PC-9 (cell line): Measurements from ENCODE around the gene SLC7A5. TPM values are rescaled to one million over a fixed set of nuclear protein-coding genes. Genes with fewer than 3 reads are reported as not detected.

Source experiments
- BruUV-seq: library from RNA; stranded (reverse); fragments of 400-500 nt; replicated peaks from 2 replicates; lab custom pipeline; 2021; lab: Mats Ljungman, UMichigan
- CTCF ChIA-PET: fragments of 300-600 bp; sonication (Branson Sonifier 250); formaldehyde crosslinking; loops from one replicate; lab custom pipeline; 2022; ENCODE audit warnings: antibody characterized with exemption; lab: Charles Lee
- POLR2A ChIA-PET: fragments of 300-600 bp; sonication (Branson Sonifier 250); formaldehyde crosslinking; loops from one replicate; lab custom pipeline; 2022; ENCODE audit warnings: antibody characterized with exemption; ENCODE audit not compliant: unreplicated experiment; lab: Charles Lee
- DNase-seq, 2 experiments: peaks; one replicate each; pipeline versions ENCODE4 v3.0.0 to v3.0.0-alpha.2; 2015 to 2022; ENCODE audit warnings: mixed read lengths in 1 of 2
- H2AFZ ChIP-seq: fragments of 200-600 bp; sonication (generic); 2 replicates; pipeline ENCODE4 v1.8.1; 2017; ENCODE audit warnings: antibody characterized with exemption
- H3F3A ChIP-seq: fragments of 200-600 bp; sonication (generic); 2 replicates; pipeline ENCODE4 v1.8.1; 2017; ENCODE audit warnings: antibody characterized with exemption, mild to moderate bottlenecking, low read depth; ENCODE audit not compliant: insufficient read depth
- H3K27ac ChIP-seq: fragments of 200-600 bp; sonication (generic); 2 replicates; pipeline ENCODE4 v1.6.1; 2016; ENCODE audit warnings: mixed run types
- H3K27me3 ChIP-seq: fragments of 200-600 bp; sonication (generic); 2 replicates; pipeline ENCODE4 v1.6.1; 2016; ENCODE audit warnings: low read depth, mixed run types; ENCODE audit not compliant: insufficient read depth
- H3K36me3 ChIP-seq: fragments of 200-600 bp; sonication (generic); 2 replicates; pipeline ENCODE4 v1.6.1; 2016; ENCODE audit warnings: low read depth, mixed run types
- H3K4me1 ChIP-seq: fragments of 200-600 bp; sonication (generic); replicated peaks from 2 replicates; pipeline ENCODE4 v1.6.1; 2016; ENCODE audit warnings: mixed run types; ENCODE audit not compliant: insufficient read depth
- H3K4me2 ChIP-seq: fragments of 200-600 bp; sonication (generic); 2 replicates; pipeline ENCODE4 v1.6.1; 2017; ENCODE audit warnings: mixed run types
- H3K4me3 ChIP-seq: fragments of 200-600 bp; sonication (generic); 2 replicates; pipeline ENCODE4 v1.6.1; 2016; ENCODE audit warnings: mixed run types
- H3K79me2 ChIP-seq: fragments of 200-600 bp; sonication (generic); 2 replicates; pipeline ENCODE4 v1.6.1; 2017; ENCODE audit warnings: low read depth, mixed run types
- H3K9me2 ChIP-seq: fragments of 200-600 bp; sonication (generic); 2 replicates; pipeline ENCODE4 v1.8.1; 2017; ENCODE audit warnings: mild to moderate bottlenecking; ENCODE audit not compliant: insufficient read depth
- H3K9me3 ChIP-seq: fragments of 200-600 bp; sonication (generic); 2 replicates; pipeline ENCODE4 v1.8.1; 2016; ENCODE audit warnings: low read depth; ENCODE audit not compliant: insufficient read depth
- H4K20me1 ChIP-seq: fragments of 200-600 bp; sonication (generic); 2 replicates; pipeline ENCODE4 v1.8.1; 2017; ENCODE audit not compliant: insufficient read depth
- CTCF ChIP-seq: fragments of 200-600 bp; sonication (generic); conservative IDR thresholded peaks from 2 replicates; pipeline ENCODE4 v1.6.1; 2017; ENCODE audit warnings: mixed run types, antibody characterized with exemption, mild to moderate bottlenecking, moderate library complexity
- EZH2 ChIP-seq: fragments of 200-600 bp; sonication (generic); IDR thresholded peaks from 2 replicates; pipeline ENCODE4 v1.8.0; 2017; ENCODE audit warnings: antibody characterized with exemption, low read depth
- intact Hi-C: fragments of 100-400 bp; cut with micrococcal nuclease; formaldehyde crosslinking; loops from one replicate; pipeline ENCODE4 v1.10.0; 2022; ENCODE audit not compliant: unreplicated experiment
- total RNA-seq: library from RNA; stranded (reverse); gene quantifications from 2 replicates; pipeline ENCODE4 v1.2.3, GENCODE V29; 2021

Gene SLC7A5
- total RNA-seq, 1 experiment from 2014 or later = 496 TPM

- POLR2A ChIA-PET = no interaction called here
- peak overlapping the region; percentile 86; the same call in 1 of the 2 replicates for H3K4me2 ChIP-seq
- H4K20me1 ChIP-seq = peaks cover 71% of the 10 kb centered on the region
- no peaks in the 10 kb centered on the region for H3K27me3 ChIP-seq
- peaks cover 87% of the 10 kb centered on the region for H3K79me2 ChIP-seq
- TF ChIP-seq EZH2 (no peak), CTCF (no peak)
- intact Hi-C loops = loop anchor here (2.0 to 10.0 kb wide), 2 partner anchors 49 to 599 kb away; partner anchors contain the start of gene ZFPM1
- H3K4me3 ChIP-seq = no peak overlapping the region
- peak in 1 of 2 experiments; percentile 81 for DNase-seq
- H3K36me3 ChIP-seq = peaks cover 26% of the 10 kb centered on the region
- no peaks in the 10 kb centered on the region for H3K9me3 ChIP-seq
- CTCF ChIA-PET = interaction anchor here (0.5 to 0.6 kb wide), 2 partner anchors 20 to 94 kb away, joined by 5 to 7 read pairs; no protein-coding TSS in a partner anchor
- H3K9me2 ChIP-seq = no peaks in the 10 kb centered on the region
- BruUV-seq = no TSS peak
- H2AFZ ChIP-seq = no peak overlapping the region
- H3K27ac ChIP-seq = no peak overlapping the region
- H3F3A ChIP-seq = peaks cover 40% of the 10 kb centered on the region; the same call in 1 of the 2 replicates
- H3K4me1 ChIP-seq = peaks cover 58% of the 10 kb centered on the region
Observed at GRCh38 chr16:87855852-87856715, 13.2 kb downstream of the SLC7A5 start.

- intact Hi-C loops = loop anchor here (1.0 to 10.0 kb wide), 3 partner anchors 16 to 600 kb away; partner anchors contain the start of gene ZFPM1
Observed at GRCh38 chr16:87854907-87855683, 14.2 kb downstream of the SLC7A5 start.

More at GRCh38 chr16:87854907-87855683, 14.2 kb downstream of the SLC7A5 start:
- H3K4me2 ChIP-seq = peak overlapping the region; percentile 86
- H3F3A ChIP-seq = peaks cover 43% of the 10 kb centered on the region; the same call in 1 of the 2 replicates
- TF ChIP-seq CTCF (no peak), EZH2 (no peak)
- peaks cover 72% of the 10 kb centered on the region for H4K20me1 ChIP-seq
- peaks cover 50% of the 10 kb centered on the region for H3K4me1 ChIP-seq
- no TSS peak for BruUV-seq
- ChIA-PET POLR2A (interaction anchor here (0.7 kb wide), 1 partner anchor 15 kb away, joined by 3 read pairs; no protein-coding TSS in a partner anchor), CTCF (no interaction called here)
- DNase-seq = no peak
- peak overlapping the region; percentile 99 for H3K27ac ChIP-seq
- H3K4me3 ChIP-seq = peak overlapping the region; percentile 45; the same call in 1 of the 2 replicates
- peaks cover 35% of the 10 kb centered on the region for H3K36me3 ChIP-seq
- H3K9me2 ChIP-seq = no peaks in the 10 kb centered on the region
- H3K27me3 ChIP-seq = no peaks in the 10 kb centered on the region
- H2AFZ ChIP-seq = no peak overlapping the region
- H3K79me2 ChIP-seq = peaks cover 87% of the 10 kb centered on the region
- H3K9me3 ChIP-seq = no peaks in the 10 kb centered on the region
